ENCODE measurements around the gene RNASE8.
"Not testable (repeated sequence)": the region's sequence is repeated elsewhere in the genome, so short reads cannot be mapped to it uniquely, and the experiment has no call there.

RNASE8 gene
- total RNA-seq, result 0 to 0.33 (median 0) reads per million in 17 experiments

- peak; percentile 35 to 77 (median 62) for DNase-seq
These were observed at the start of gene RNASE8 for GRCh38 chr14:21057803-21058675. RNASE8 (plus strand) TSS chr14:21057822; CDS start chr14:21057893, 71 bp downstream.

GRCh38 chr14:21009721-21010120 is 47.9 kb upstream of the RNASE8 start:
- not testable (repeated sequence) for DNase-seq

GRCh38 chr14:21011136-21011535 is 46.5 kb upstream of the RNASE8 start:
- no peak for DNase-seq

GRCh38 chr14:21014761-21015190 is 42.8 kb upstream of the RNASE8 start:
- peak; percentile 90 to 95 (median 94) for DNase-seq

- DNase-seq, result peak; percentile 56 to 79 (median 74)
These were observed 42.3 kb upstream of the RNASE8 start for GRCh38 chr14:21015312-21015711.

- no peak for DNase-seq
These were observed 41.0 kb upstream of the RNASE8 start for GRCh38 chr14:21016413-21017190.

- DNase-seq, result peak in 3 of 4 experiments; percentile 48 to 63 (median 57)
These were observed 39.9 kb upstream of the RNASE8 start for GRCh38 chr14:21017528-21018245.

- no peak for DNase-seq
These were observed 39.3 kb upstream of the RNASE8 start for GRCh38 chr14:21018286-21018685.

GRCh38 chr14:21018781-21019180 is 38.8 kb upstream of the RNASE8 start:
- DNase-seq, result peak in 3 of 4 experiments; percentile 37 to 55 (median 48)

GRCh38 chr14:21019366-21019765 is 38.3 kb upstream of the RNASE8 start:
- DNase-seq, result peak; percentile 57 to 80 (median 79)

GRCh38 chr14:21020977-21021545 is 36.6 kb upstream of the RNASE8 start:
- no peak for DNase-seq

GRCh38 chr14:21022686-21023085 is 34.9 kb upstream of the RNASE8 start:
- no peak for DNase-seq

GRCh38 chr14:21023174-21023573 is 34.4 kb upstream of the RNASE8 start:
- DNase-seq, result peak; percentile 57 to 81 (median 74)

GRCh38 chr14:21023817-21024584 is 33.6 kb upstream of the RNASE8 start:
- no peak for DNase-seq

GRCh38 chr14:21024585-21025370 is 32.8 kb upstream of the RNASE8 start, which contains the start of gene NDRG2:
NDRG2 (minus strand) TSS chr14:21025061; CDS start chr14:21023315, 1,746 bp downstream.
- peak in 2 of 4 experiments; percentile 27 to 51 for DNase-seq

GRCh38 chr14:21025371-21026273 is 32.0 kb upstream of the RNASE8 start:
- DNase-seq, result no peak

GRCh38 chr14:21026274-21026987 is 31.2 kb upstream of the RNASE8 start:
- DNase-seq, result no peak

- DNase-seq, result no peak
These were observed 30.7 kb upstream of the RNASE8 start for GRCh38 chr14:21026988-21027315.

GRCh38 chr14:21029917-21030316 is 27.7 kb upstream of the RNASE8 start, which contains the start of gene TPPP2:
TPPP2 (plus strand) TSS chr14:21030217; CDS start chr14:21030582, 365 bp downstream.
- DNase-seq, result no peak

All from suppressor macrophage (primary cell).